Fibroblast of mammary gland (primary cell): Measurements from ENCODE around the gene IFIT3.

Experiments
- DNase-seq: peaks from one replicate; pipeline ENCODE4 v3.0.0-alpha.2; 2010; ENCODE audit warnings: low read depth
- H3K4me3 ChIP-seq: 2 replicates; pipeline ENCODE4 v1.5.1; 2011; ENCODE audit warnings: low read depth, mild to moderate bottlenecking, low read length, moderate library complexity; ENCODE audit not compliant: control insufficient read depth
- TF ChIP-seq, protein P1 (sequence below): conservative IDR thresholded peaks from 2 replicates; pipeline ENCODE4 v1.5.1; 2011; ENCODE audit warnings: low read depth, low read length, inconsistent platforms; ENCODE audit not compliant: control insufficient read depth, insufficient read depth

Gene IFIT3

DNA sequence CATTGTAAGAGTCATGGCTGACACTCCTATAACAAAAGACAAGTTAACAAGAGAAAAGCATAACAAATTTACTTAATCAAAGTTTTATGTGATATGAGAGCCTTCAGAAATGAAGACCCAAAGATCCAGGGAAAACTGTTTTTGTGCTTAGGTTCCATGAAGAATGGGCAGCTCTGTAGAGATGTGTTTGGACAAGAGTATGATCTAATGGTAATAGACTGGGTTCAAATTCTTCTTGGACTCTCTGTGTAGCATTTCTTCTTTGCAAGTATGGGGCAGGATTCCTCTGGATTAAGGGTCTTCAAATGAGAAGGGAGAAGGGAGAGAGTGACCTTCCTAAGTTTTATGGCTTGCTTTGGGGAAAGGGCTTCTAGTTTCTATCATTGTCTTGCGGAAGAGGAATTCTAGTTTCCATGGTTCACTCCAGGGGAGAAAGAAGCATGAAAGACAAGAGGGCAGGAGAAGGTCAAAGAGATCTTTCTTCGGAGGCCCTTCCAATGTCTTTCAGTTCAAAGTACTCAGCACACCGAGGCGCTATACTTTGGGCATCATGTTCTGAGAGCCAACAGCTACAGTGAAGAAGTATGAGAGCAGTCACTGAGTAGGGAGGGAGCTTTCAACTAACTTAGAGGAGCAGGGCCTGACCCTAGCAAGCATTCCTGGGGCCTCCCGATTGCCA, 15.4 kb downstream of the IFIT3 start:
- TF ChIP-seq, protein P1, sequence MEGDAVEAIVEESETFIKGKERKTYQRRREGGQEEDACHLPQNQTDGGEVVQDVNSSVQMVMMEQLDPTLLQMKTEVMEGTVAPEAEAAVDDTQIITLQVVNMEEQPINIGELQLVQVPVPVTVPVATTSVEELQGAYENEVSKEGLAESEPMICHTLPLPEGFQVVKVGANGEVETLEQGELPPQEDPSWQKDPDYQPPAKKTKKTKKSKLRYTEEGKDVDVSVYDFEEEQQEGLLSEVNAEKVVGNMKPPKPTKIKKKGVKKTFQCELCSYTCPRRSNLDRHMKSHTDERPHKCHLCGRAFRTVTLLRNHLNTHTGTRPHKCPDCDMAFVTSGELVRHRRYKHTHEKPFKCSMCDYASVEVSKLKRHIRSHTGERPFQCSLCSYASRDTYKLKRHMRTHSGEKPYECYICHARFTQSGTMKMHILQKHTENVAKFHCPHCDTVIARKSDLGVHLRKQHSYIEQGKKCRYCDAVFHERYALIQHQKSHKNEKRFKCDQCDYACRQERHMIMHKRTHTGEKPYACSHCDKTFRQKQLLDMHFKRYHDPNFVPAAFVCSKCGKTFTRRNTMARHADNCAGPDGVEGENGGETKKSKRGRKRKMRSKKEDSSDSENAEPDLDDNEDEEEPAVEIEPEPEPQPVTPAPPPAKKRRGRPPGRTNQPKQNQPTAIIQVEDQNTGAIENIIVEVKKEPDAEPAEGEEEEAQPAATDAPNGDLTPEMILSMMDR: no peak
- no peak for DNase-seq
- H3K4me3 ChIP-seq: no peak overlapping the region

DNA sequence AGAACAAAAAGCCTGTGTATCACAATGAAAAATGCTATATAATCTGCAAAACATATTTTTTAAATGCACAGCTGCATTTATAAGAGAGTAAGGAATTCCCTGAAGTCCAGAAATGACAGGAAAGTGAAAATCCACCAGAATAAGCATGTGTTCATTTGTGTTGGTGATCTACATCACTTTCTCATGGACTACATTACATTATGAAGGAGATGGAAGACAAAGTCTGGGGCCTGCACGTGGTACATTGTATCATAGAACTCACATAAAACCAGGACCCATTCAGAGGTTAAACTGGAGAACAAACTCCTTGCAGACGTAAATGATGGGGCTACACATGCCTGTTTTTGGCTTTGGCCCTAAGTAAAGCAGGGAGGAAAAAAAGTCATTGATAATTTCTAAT, 16.4 kb downstream of the IFIT3 start:
- TF ChIP-seq, protein P1: no peak
- no peak for DNase-seq
- H3K4me3 ChIP-seq: no peak overlapping the region

DNA sequence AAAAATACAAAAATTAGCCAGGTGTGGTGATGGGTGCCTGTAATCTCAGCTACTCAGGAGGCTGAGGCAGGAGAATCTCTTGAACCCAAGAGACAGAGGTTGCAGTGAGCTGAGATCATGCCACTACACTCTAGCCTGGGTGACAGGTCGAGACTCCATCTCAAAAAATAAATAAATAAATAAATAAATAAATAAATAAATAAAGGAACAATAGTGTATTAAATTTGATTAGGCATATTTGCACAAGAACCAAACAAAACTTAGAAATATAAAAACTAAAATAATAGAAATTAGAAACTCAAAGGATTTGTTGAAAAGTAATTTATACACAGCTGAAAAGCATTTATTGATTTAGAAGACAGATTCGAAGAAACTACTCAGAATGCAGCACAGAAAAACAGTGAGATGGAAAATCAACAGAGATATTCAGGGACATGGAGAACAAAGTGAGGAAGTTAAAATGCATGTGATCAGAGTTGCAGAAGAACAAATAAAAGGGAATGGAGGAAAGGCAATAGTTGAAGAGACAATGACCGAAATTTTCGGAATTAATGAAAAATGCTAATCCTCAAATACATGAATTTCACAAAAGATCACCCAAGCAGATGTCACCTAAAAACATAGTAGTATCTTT, 17.7 kb downstream of the IFIT3 start:
- no peak for DNase-seq
- TF ChIP-seq, protein P1: no peak
- H3K4me3 ChIP-seq: no peak overlapping the region

DNA sequence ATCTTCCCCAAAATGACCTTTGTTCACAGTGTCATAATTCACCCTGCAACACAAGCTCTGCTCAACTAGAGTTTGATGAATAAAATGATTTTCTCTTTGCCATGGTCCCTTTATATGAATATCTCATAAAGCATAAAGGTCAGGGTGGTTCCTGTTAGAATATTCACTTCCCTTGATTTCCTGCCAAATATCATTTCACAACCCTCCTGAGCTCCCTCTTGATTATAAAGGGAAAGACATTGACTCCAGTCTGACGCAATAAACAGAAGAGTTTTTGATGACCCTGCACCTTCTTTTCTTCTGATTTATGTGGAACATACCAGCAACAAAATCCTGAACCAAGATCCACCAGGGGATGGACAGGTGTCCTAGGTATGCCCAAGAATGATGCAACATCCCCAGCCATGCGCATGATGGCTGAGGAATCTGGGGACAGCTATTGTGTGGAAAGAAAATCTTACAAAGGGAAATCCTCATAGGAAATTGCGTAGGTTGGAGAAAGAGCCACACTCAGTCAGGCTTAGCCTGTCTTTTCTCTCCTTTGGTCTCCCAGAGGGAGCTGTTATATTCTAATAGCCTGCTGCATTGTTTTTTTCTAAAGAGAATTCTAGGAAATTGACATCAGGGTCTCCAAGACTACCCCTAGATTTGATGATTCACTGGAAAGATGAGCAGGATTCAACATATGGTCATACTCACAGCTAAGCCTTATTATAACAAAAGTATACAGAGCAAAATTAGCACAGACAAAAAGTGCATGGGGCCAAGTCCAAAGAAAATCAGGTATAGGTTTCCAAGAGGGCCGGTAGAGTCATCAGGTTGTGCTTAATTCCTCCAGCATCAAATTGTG, 18.8 kb downstream of the IFIT3 start:
- peak; percentile 80 for DNase-seq
- TF ChIP-seq, protein P1: no peak
- H3K4me3 ChIP-seq: no peak overlapping the region

DNA sequence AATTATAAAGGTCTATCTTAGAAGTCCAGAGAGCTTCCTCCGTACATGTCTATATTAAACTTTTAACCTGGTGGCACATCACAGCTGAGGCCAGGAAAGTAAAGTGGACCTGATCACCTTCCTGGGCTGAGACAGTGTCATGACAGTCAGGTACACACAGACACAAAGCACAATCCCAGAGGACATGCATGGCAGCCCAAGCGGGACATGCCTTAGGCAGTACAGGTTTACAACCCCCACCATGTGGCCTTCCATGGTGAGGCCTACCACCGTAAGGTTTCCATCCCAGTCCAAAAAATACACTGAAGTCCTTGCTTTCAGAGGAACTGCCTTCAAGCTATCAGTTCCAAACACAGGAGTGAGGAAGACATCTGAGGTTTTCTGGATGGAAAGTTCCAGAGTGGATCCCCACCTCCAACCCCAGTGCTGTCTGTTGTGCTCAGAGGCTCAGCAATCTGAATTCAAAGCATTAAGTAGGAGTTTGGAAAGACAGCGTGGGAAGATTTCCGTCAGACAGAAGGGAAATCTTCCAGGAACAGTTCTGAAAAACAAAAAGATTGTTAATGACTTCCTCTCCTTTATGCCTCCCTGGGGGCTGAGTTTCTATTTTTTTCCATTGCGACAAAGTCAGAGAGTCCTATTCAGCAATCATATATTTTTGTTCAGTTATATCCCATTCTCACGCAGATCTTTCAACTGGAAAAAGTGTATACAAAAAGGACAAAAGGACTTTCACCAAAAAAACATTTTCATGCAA, 20.1 kb downstream of the IFIT3 start:
- H3K4me3 ChIP-seq: no peak overlapping the region
- peak; percentile 43 for DNase-seq
- TF ChIP-seq, protein P1: no peak

DNA sequence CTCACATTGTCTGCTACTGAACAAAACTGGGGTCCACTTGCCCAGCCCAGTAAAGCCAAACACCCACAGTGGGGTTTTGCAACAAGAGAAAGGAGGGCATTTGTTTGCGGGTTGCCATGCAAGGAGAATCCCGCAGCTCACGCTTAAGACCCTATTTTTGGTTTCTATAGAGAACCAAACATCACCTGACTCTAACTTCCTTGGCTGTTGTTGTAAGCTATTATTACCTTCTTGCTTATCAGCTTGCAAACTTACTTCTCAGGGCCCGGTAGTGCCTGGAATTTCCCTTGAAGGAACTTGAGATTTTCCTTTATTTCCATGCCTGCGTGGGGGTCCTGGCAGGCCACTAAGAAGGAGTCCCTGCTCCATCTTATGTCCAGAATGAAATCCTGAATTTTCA, 20.7 kb downstream of the IFIT3 start:
- no peak overlapping the region for H3K4me3 ChIP-seq
- no peak for DNase-seq
- TF ChIP-seq, protein P1: no peak
